Body of pancreas (tissue), 4 donors: Measurements from ENCODE around the gene MT1G. TPM values are rescaled to one million over a fixed set of nuclear protein-coding genes. Genes with fewer than 3 reads are reported as not detected.
A peak's percentile ranks its signal among the peaks of the same experiment; 100 is the strongest.

Source experiments
- ATAC-seq: fragments of 150-250 bp; one replicate; pipeline ENCODE4 v1.9.1; 2016
- DNase-seq, 4 donors: peaks; one replicate each; pipeline ENCODE4 v3.0.0-alpha.2; 2019
- H3K27ac ChIP-seq, 4 donors: fragments of 200-600 bp; sonication (generic); 1 replicate in 3 of 4; 2 replicates in 1 of 4; pipeline versions ENCODE4 v1.5.1 to v1.6.1; 2016 to 2019; ENCODE audit warnings: mild to moderate bottlenecking in 1 of 4, mixed read lengths in 1 of 4, moderate library complexity in 1 of 4
- H3K27me3 ChIP-seq, 2 donors: fragments of 200-600 bp; sonication (generic); one replicate each; pipeline ENCODE4 v1.6.0; 2016; ENCODE audit warnings: mild to moderate bottlenecking in 1 of 2
- H3K36me3 ChIP-seq, 2 donors: fragments of 200-600 bp; sonication (generic); replicated peaks in 1 of 2; 2 replicates each; pipeline ENCODE4 v1.5.1; 2016; ENCODE audit warnings: low read depth in 2 of 2; ENCODE audit not compliant: insufficient read depth in 1 of 2
- H3K4me1 ChIP-seq: fragments of 200-600 bp; sonication (generic); one replicate; pipeline ENCODE4 v1.6.0; 2016
- H3K4me3 ChIP-seq, 2 donors: fragments of 200-600 bp; sonication (generic); 1 replicate in 1 of 2; 2 replicates in 1 of 2; pipeline ENCODE4 v1.5.1; 2016 to 2019
- H3K9me3 ChIP-seq, 3 donors: fragments of 200-600 bp; sonication (generic); 1 replicate in 2 of 3; 2 replicates in 1 of 3; pipeline ENCODE4 v1.5.1; 2016
- POLR2A ChIP-seq, 3 donors: fragments of 450-650 bp; IDR thresholded peaks; one replicate each; pipeline ENCODE4 v1.6.1; 2016; ENCODE audit warnings: antibody characterized with exemption in 3 of 3, mild to moderate bottlenecking in 2 of 3
- WGBS, 2 donors: methylation state at CpG; one replicate each; pipeline ENCODE4 v1.1.5; 2017; 5-methylcytosine and 5-hydroxymethylcytosine counted together
- intact Hi-C: fragments of 100-400 bp; cut with DNase I; formaldehyde crosslinking; loops from one replicate; pipeline ENCODE4 v1.15.1; 2023
- total RNA-seq, 2 donors: library from RNA; depleted of rRNA; stranded (reverse); fragments of >200 nt; gene quantifications; one replicate each; pipeline ENCODE4 v1.1.0, GENCODE V29; 2016
- TF ChIP-seq, protein P1 (sequence below), 7 experiments: fragments of 450-650 bp in 4 of 7; fragments of 200-600 bp in 3 of 7; sonication (generic) in 3 of 7; IDR thresholded peaks; one replicate each; pipeline ENCODE4 v1.5.1; 2016 to 2019; ENCODE audit warnings: antibody characterized with exemption in 7 of 7

The MT1G gene
- total RNA-seq, 2 donors from 2014 or later, result 95.2 to 413 TPM

DNA sequence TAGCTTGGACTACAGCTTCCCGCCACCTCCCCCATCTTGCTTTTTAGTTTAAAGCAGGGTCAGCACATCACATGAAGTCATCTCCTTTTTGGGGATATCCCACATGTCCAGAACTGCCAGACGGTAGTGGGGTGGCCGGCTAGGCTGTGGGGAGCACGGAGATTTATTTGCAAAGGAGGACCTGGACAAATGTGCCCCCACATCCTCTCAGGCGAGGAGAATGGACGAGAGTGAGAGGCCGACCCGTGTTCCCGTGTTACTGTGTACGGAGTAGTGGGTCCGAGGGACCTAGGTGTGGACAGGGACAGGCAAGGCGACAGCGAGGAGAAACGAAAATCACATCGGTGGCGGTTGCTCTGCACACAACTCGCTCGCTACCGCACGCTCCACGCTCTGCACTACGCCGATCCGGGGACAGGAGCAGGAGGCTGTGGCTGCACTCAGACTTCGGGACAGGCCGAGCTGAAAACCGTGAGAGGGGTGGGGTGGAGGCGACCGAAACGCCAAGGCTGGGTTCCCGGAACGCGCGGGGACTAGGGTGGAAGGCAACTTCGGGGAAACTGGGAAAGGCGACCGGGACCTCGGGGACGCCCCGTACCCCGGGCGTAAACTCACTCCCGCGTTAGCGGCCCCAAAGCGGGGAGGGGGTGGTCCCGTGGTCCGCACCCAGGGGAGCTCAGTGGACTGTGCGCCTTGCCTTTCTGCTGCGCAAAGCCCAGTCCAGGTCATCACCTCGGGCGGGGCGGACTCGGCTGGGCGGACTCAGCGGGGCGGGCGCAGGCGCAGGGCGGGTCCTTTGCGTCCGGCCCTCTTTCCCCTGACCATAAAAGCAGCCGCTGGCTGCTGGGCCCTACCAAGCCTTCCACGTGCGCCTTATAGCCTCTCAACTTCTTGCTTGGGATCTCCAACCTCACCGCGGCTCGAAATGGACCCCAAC lies 29.8 kb downstream of the MT1G start, which contains the start of gene MT1A:
MT1A (plus strand) TSS at position 853 of the 937 bp plus-strand sequence; CDS start at position 926, 73 bp downstream.
- peaks cover 20% of the 10 kb centered on the region for H3K4me1 ChIP-seq
- peak within 1 kb of the TSS in 1 of 2 donors; percentile 0 for H3K4me3 ChIP-seq
- peak; percentile 63 to 83 (median 77) for TF ChIP-seq POLR2A (IDR thresholded peaks at IDR 0.05)
- TF ChIP-seq, protein P1, sequence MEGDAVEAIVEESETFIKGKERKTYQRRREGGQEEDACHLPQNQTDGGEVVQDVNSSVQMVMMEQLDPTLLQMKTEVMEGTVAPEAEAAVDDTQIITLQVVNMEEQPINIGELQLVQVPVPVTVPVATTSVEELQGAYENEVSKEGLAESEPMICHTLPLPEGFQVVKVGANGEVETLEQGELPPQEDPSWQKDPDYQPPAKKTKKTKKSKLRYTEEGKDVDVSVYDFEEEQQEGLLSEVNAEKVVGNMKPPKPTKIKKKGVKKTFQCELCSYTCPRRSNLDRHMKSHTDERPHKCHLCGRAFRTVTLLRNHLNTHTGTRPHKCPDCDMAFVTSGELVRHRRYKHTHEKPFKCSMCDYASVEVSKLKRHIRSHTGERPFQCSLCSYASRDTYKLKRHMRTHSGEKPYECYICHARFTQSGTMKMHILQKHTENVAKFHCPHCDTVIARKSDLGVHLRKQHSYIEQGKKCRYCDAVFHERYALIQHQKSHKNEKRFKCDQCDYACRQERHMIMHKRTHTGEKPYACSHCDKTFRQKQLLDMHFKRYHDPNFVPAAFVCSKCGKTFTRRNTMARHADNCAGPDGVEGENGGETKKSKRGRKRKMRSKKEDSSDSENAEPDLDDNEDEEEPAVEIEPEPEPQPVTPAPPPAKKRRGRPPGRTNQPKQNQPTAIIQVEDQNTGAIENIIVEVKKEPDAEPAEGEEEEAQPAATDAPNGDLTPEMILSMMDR (IDR thresholded peaks at IDR 0.05), result no peak
- intact Hi-C loops, result no loop called here
- peak; percentile 82 to 87 (median 84) for DNase-seq
- H3K27me3 ChIP-seq, result no peaks in the 10 kb centered on the region
- WGBS, 2 donors, result 13 to 18% methylated on average over 50 to 68 of the region's 68 CpGs
- H3K27ac ChIP-seq, result peak within 1 kb of the TSS in 3 of 4 donors; percentile 45 to 50 (median 46)
- peak; percentile 80 for ATAC-seq
- no peaks in the 10 kb centered on the region for H3K9me3 ChIP-seq
- no peaks in the 10 kb centered on the region for H3K36me3 ChIP-seq

DNA sequence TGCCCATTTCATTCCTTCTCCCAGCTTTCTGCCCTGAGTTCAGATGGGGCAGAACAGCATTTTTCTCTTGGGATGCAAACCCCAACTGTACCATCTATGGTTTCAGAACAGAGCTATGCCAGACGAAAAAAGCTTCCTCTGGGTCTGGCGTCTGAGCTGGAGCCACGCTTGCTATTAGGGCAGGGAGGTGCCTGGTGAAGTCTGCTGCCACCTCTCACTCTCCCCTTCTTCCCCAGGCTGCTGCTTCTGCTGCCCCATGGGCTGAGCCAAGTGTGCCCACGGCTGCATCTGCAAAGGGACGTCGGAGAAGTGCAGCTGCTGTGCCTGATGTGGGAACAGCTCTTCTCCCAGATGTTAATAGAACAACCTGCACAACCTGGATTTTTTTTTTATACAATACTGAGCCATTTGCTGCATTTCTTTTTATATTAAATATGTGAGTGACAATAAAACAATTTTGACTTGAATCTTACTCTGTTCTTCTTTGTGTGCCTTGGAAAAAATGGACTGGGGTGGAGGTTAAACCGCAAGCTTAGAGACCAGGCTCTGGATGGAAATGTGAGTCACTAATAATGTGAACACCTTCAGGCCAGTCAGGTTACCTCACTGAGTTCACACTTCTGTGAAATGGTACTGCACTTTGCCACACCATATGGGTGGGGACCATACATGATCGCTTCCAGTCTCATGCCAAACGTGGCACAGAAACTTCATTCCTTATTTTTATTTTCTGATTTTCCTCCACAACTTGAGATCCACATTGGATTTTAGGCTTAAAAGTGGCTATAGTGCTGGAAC lies 31.1 kb downstream of the MT1G start:
- no peaks in the 10 kb centered on the region for H3K36me3 ChIP-seq
- TF ChIP-seq, protein P1 (IDR thresholded peaks at IDR 0.05), result no peak
- no peak for TF ChIP-seq POLR2A (IDR thresholded peaks at IDR 0.05)
- intact Hi-C loops, result no loop called here
- WGBS, 2 donors, result 79 to 83% methylated on average over 9 of the region's 9 CpGs
- DNase-seq, result no peak
- peaks cover 26% of the 10 kb centered on the region for H3K4me1 ChIP-seq
- H3K27ac ChIP-seq, result no peak overlapping the region
- ATAC-seq, result no peak
- H3K27me3 ChIP-seq, result no peaks in the 10 kb centered on the region
- H3K4me3 ChIP-seq, result no peak overlapping the region
- H3K9me3 ChIP-seq, result no peaks in the 10 kb centered on the region

DNA sequence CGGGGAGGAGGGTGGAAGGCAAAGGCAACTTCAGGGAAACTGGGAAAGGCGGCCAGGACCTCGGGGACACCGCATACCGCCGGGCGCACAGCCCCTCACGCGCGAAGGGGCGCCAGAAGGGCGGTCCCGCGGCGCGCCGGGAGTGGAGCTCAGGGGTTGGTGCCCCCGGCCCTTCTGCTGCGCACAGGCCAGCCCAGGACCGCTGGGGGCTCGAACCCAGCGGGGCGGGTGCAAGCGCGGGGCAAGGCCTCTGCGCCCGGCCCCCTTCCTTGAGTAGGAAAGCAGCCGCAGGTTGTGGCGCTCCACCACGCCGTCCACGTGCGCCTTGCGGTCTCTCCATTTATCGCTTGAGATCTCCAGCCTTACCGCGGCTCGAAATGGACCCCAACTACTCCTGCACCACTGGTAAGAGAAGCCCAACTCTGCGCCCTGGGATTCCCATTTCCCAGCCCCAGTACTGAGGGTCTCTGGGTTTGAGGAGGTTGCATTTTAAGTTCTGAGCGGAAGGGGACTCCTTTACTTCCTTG lies 32.4 kb downstream of the MT1G start:
- Histone ChIP-seq H3K4me3 (no peak overlapping the region), H3K27me3 (no peaks in the 10 kb centered on the region)
- DNase-seq, result no peak

DNA sequence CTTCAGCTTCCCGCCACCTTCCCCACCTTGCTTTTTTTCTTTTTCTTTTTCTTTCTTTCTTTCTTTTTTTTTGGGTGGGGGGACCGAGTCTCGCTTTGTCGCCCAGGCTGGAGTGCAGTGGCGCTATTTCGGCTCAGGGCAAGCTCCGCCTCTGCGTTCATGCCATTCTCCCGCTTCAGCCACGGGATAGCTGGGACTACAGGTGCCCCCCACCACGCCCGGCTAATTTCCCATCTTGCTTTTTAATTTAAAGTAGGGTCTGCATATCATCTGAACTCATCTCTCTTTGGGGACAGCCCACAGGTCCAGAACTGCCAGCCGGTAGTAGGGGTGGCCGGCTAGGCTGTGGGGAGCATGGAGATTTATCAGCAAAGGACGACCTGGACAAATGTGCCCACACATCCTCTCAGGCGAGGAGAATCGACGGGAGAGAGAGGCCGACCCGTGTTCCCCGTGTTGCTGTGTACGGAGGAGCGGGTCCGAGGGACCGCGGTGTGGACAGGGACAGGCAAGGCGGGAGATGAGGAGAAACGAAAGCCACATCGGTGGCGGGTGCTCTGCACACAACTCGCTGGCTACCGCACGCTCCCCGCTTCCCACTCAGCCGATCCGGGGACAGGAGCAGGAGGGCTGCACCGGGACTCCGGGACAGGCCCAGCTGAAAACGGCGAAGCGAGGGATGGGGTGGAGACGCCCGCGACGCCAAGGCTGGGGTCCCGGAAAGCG lies 33.0 kb downstream of the MT1G start:
- no peak overlapping the region for H3K27ac ChIP-seq
- H3K36me3 ChIP-seq, result no peaks in the 10 kb centered on the region
- no peak for ATAC-seq
- TF ChIP-seq POLR2A (IDR thresholded peaks at IDR 0.05), result no peak
- TF ChIP-seq, protein P1 (IDR thresholded peaks at IDR 0.05), result no peak
- H3K4me3 ChIP-seq, result no peak overlapping the region
- peaks cover 32% of the 10 kb centered on the region for H3K4me1 ChIP-seq
- 70 to 74% methylated on average over 43 to 47 of the region's 47 CpGs for WGBS, 2 donors
- no peaks in the 10 kb centered on the region for H3K27me3 ChIP-seq
- no peaks in the 10 kb centered on the region for H3K9me3 ChIP-seq
- intact Hi-C loops, result no loop called here
- DNase-seq, result no peak

More for the DNA sequence above, 32.4 kb downstream of the MT1G start:
- intact Hi-C loops, result no loop called here
- 51 to 77% methylated on average over 12 to 37 of the region's 40 CpGs for WGBS, 2 donors
- no peak for ATAC-seq
- Histone ChIP-seq H3K4me1 (peaks cover 32% of the 10 kb centered on the region), H3K27ac (no peak overlapping the region), H3K36me3 (no peaks in the 10 kb centered on the region), H3K9me3 (no peaks in the 10 kb centered on the region)
- no peak for TF ChIP-seq POLR2A (IDR thresholded peaks at IDR 0.05)
- TF ChIP-seq, protein P1 (IDR thresholded peaks at IDR 0.05), result no peak
